Measurements from ENCODE around the gene SPAG8. TPM values are rescaled to one million over a fixed set of nuclear protein-coding genes. Genes with fewer than 3 reads are reported as not detected.

Gene SPAG8
- total RNA-seq, 1 experiment from 2014 or later = 0.90 TPM

- ATAC-seq (no peak), DNase-seq (ENCODE audit: low read depth, low spot score) (no peak)
- H3K27ac ChIP-seq (ENCODE audit: low read length) = no peak overlapping the region
- no peaks in the 10 kb centered on the region for H3K9me3 ChIP-seq (ENCODE audit: control insufficient read depth, insufficient read depth, low read depth, low read length)
- H3K4me3 ChIP-seq (ENCODE audit: low read depth in 2 of 2, low read length in 2 of 2) = no peak overlapping the region
- intact Hi-C loops (cut with micrococcal nuclease; ENCODE audit: unreplicated experiment) (no loop called here), in situ Hi-C loops (cut with HindIII; ENCODE audit: low pct_unique_long_range_greater_than_20kb, low sequenced_read_pairs) (no loop called here)
- no peak for TF ChIP-seq CTCF (IDR thresholded peaks at IDR 0.05)
- TF ChIP-seq TCF7L2 (IDR thresholded peaks at IDR 0.05; ENCODE audit: low read depth, low read length) = no peak
- TF ChIP-seq REST (IDR thresholded peaks at IDR 0.05; ENCODE audit: insufficient read depth in 1 of 2, low read depth in 2 of 2, low read length in 1 of 2) = no peak
- TF ChIP-seq POLR2AphosphoS5 (IDR thresholded peaks at IDR 0.05; ENCODE audit: low read depth, low read length) = no peak
- TF ChIP-seq SIN3A (IDR thresholded peaks at IDR 0.05; ENCODE audit: borderline replicate concordance, insufficient read depth, low read depth, low read length) = no peak
- ChIA-PET POLR2A (no interaction called here), CTCF (no interaction called here)
- no peaks in the 10 kb centered on the region for H3K4me1 ChIP-seq (ENCODE audit: control insufficient read depth, insufficient read depth, low read length)
- no peaks in the 10 kb centered on the region for H3K36me3 ChIP-seq (ENCODE audit: control insufficient read depth, insufficient read depth, low read length)
- peaks cover 9% of the 10 kb centered on the region; the same call in 1 of the 2 replicates for H3K27me3 ChIP-seq (ENCODE audit: control insufficient read depth, insufficient read depth, low read length)
- BruUV-seq (replicated peaks) = no TSS peak
Measured at GRCh38 chr9:35856206-35856605, 44.1 kb upstream of the SPAG8 start.

- intact Hi-C loops (cut with micrococcal nuclease; ENCODE audit: unreplicated experiment) = no loop called here
- CTCF ChIA-PET = no interaction called here
- Histone ChIP-seq H3K27ac (ENCODE audit: low read length) (no peak overlapping the region), H3K4me3 (ENCODE audit: low read depth in 2 of 2, low read length in 2 of 2) (no peak overlapping the region), H3K27me3 (ENCODE audit: control insufficient read depth, insufficient read depth, low read length) (peaks cover 9% of the 10 kb centered on the region; the same call in 1 of the 2 replicates), H3K4me1 (ENCODE audit: control insufficient read depth, insufficient read depth, low read length) (no peaks in the 10 kb centered on the region), H3K9me3 (ENCODE audit: control insufficient read depth, insufficient read depth, low read depth, low read length) (no peaks in the 10 kb centered on the region), H3K36me3 (ENCODE audit: control insufficient read depth, insufficient read depth, low read length) (no peaks in the 10 kb centered on the region)
- BruUV-seq (replicated peaks) = no TSS peak
- POLR2A ChIA-PET = no interaction called here
- ATAC-seq = peak; percentile 40; the same call in 1 of the 2 replicates
- no peak for DNase-seq (ENCODE audit: low read depth, low spot score)
- in situ Hi-C loops (cut with HindIII; ENCODE audit: low pct_unique_long_range_greater_than_20kb, low sequenced_read_pairs) = no loop called here
- TF ChIP-seq SIN3A (IDR thresholded peaks at IDR 0.05; ENCODE audit: borderline replicate concordance, insufficient read depth, low read depth, low read length) (no peak), CTCF (IDR thresholded peaks at IDR 0.05) (no peak), TCF7L2 (IDR thresholded peaks at IDR 0.05; ENCODE audit: low read depth, low read length) (no peak), REST (IDR thresholded peaks at IDR 0.05; ENCODE audit: insufficient read depth in 1 of 2, low read depth in 2 of 2, low read length in 1 of 2) (no peak), POLR2AphosphoS5 (IDR thresholded peaks at IDR 0.05; ENCODE audit: low read depth, low read length) (no peak)
Measured at GRCh38 chr9:35854091-35854762, 42.2 kb upstream of the SPAG8 start.

All from Panc1 (cell line).